Amygdala (tissue), 56 donors: ENCODE measurements around the gene EXD3.

Experiments
- DNase-seq, 56 donors: peaks; one replicate each; lab custom pipeline; 2025; lab: John Stamatoyannopoulos, UW

Gene EXD3

DNA sequence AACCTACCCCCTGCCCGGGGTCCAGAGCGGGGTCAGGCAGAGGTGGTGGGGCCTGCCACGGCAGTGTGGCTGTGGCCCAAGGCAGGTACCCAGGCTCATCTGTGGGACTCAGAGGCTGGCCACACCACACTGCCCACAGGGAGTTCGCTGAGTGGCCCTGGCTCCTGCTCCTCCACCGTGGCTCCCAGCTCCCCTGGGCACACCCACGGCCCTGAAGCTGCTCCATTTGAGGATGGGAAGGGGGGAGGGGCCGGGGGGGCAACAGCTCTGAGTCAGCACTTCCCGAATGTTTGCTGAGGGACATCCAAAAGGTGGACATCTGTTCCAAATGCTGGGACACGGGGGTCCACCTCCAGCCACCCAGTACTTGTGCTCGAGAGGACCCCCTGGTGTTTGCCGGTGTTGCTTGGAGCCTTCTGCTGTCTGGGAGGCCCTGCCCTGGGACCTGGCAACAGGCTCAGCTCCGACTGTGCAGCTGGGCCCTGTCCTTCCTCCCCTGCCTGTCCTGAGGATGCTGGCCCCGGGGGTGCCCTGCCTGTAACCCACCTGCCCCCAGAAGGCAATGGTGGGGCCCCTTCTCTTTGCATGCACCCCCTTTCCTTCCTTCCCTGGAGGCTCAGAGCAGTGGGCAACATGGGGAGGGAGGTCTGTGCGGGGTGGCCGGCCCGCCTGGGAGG is 118.4 kb downstream of the EXD3 start:
- DNase-seq = no peak

DNA sequence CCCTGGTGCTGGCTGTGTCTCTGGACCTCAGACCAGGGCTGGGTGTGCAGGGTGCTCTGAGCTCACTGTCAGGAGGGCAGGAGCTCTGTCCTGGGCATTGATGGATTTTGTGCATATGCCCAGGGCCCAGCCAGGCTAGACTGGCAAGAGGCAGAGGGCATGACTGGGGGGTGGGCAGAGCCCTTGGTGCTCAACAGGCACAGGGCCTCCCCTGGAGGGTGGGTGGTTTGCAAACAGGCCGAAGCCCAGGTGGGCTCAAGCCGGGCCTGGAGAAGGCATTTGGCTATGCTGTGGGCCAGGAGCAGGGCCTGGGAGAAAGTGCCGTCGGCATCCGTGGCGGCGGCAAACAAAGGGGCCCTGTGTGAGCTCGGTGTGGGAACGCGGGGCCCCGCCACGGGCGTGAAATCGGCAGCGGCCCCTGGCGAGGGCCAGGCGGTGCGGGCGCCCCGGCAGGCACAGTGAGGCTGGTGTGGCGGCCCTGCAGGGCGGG is 119.0 kb downstream of the EXD3 start:
- DNase-seq = peak in 7 of 56 donors; percentile 20 to 64 (median 53)

DNA sequence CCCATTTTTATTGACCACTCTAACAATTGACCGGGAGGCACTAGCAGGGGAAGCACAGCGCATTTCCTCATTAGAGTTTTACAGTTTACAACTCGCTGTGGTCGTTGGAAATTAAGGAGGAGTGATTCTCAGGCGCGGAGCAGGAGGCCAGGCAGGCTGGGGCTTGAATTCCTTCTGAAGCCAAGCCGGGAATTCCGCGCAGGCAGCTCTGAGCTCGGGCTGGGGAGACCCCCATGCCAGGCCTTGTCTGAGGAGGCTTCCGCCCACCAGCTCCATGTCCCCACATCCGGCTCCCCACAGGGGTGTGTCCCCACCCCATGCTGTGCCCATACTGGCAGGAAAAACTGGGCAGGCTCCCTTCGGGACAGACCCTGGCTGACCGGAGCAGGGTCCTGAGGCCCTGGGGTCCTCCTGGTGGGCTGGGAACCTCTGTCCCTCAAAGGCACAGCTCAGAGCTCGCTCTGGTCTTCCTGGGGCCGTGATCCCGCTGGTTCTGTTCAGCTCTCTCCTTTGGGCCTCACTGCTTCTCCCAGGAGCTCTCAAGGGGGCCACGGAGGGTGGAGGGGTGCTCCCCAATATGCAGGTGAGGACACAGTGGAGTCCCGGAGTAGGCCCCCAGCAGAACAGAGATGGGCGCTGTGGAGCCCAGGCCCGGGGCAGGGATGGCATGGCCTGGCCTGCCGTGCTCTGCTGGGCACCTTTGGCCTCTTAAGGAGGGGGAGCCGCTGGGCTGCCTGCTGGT is 119.6 kb downstream of the EXD3 start:
- no peak for DNase-seq

DNA sequence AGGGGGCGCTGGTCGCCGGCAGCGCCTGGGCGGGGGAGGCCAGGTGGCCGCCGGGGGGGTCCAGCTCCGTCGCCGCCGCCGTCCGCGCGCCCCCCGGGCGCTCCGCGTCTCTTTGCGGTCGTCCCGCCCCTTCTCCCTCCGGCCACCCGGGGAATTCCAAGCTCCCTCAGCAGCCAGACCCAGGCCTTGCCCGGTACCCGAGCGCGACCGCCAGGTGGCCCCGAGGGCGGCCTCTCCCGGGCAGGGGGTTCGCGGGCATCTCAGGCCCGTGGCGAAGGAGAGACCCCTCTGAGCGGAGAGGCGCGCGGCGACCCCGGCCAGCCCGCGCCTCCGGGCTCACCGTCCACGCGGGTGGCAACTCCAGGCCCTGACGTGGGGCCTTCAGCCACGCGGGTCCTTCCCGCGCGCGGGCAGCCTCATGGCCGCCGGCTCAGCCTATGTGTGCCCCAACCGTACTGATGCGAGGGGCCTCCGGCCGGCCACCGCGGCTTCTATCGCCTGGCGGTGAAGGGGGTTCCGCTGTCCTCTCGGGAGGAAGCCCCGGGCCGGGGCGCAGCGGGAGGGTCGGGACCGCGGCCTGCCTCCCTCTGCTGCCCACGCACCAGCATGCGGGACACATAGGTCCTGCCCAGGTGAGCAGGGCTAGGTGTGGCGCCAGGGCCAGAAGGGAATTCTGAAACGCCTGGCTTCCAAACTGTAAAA is 120.4 kb downstream of the EXD3 start:
- no peak for DNase-seq

DNA sequence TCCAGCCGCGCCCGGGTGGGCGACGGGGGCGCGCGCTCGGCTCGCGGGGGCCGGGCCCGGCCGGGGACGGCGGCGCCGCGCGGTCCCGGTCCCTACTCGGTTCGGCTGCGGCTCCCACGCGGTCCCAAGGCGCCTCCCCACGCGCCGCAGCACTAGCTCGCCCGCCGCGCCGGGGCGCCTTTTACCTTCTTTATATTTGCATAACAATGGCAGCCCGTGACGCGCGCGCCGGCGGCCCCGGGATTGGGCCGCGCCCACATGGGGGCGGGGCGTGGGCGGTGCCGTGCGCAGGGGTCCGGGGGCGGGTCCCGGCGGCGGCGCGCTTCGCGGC is 120.9 kb downstream of the EXD3 start, which contains the start of gene NRARP:
Gene NRARP (minus strand): TSS at position 154 of the 331 bp plus-strand sequence. CDS start 343 bp downstream, outside the sequence.
- DNase-seq = peak in 55 of 56 donors; percentile 34 to 93 (median 73)

DNA sequence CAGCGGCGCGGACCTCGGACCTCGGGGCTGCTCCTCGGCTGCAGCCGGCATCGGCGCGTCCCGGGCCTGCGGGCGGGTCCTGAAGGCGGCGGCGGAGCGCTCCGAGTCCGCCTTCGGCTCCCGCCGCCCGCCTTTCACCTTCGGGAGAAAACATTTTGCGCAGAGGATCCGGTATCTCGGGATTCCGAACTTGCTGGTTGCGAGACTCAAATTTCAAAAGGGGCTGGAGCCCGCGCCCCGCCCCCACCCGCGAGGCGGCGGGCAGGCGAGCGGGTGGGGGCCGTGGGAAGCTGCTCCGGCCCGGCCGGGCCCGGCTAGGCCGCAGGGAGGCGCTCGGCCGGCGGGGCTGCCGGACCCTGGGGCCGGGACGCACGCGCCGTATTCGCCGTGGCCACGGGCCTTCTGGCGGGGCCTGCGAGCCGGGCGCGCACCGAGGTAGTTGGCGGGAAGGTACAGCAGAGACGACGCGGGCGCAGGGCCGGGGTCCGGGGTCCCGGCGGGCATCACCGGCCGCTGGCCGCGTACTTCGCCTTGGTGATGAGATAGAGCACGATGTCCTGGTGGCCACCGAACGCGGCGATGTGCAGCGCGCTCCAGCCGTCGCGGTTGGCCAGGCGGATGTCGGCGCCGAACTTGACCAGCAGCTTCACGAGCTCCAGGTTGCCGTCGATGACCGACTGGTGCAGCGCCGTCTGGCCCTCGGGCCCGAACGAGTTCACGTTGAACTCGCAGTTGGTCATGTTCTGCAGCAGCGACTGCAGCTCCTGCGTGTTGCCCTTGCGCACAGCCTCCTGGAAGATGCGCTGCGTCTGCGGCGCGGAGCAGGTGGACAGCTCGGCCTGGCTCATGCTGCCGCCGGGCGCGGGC is 121.6 kb downstream of the EXD3 start:
- peak in 2 of 56 donors; percentile 42 to 43 for DNase-seq

DNA sequence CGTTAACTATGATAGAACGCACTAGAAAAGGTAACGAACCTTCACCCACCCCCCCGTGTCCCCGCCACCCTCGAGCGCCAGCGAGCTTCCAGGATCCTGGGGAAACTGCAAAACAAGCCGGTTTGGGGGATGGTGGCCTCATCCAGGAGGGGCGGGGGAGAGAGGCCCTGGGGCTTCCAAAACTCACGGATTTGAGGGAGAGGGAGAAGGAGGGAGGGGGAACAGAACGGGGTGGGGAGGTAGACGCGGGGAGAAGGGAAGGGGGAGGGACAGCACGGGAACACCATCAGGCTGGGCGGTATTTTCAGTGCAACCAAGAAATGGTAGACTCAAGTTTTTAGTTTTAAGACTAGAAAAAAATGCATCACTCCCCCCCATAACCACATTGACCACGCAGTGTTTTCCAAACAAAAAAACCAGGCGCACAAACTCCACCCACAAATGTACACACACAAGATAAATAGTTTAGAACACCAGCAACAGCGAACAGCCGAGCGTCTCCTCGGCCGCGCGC is 122.3 kb downstream of the EXD3 start:
- peak in 1 of 56 donors; percentile 34 for DNase-seq

DNA sequence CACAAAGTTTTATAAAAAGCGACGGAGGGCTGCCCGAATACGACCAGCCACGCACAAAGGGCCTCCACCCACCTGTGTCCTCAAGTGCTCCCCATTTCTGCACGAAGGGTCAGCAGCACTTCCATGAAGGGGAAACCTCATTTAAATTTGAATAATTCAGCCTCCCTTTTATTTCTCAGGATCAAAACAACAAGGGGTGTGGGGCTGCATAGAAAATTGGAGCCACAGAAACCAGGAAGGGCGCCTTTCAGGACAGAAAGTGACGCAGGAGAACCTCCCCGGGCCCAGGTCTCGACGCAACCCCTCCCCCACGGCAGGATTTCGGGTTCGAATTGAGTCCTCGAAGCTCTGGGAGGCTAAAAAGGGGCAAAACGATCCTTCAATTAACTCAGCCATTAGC is 123.0 kb downstream of the EXD3 start:
- DNase-seq = peak in 11 of 56 donors; percentile 36 to 81 (median 54)

DNA sequence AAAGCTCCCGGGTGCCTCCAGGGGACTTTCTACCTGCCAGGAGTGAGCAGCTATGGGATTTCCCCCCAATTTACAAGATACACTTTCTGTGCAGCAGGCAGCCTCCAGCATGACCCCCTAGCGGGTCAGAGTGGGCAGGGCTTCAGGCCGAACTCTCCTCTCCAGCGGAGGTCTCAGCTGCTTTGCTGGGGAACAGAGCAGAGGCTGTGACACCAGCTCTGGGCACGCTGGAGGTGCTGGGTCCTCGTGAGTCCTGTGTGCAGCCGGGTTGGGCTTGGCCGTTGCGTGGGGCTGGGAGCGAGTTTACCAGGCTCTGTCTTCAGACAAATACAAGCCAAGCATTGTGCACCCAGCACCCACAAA is 123.8 kb downstream of the EXD3 start:
- DNase-seq = no peak

DNA sequence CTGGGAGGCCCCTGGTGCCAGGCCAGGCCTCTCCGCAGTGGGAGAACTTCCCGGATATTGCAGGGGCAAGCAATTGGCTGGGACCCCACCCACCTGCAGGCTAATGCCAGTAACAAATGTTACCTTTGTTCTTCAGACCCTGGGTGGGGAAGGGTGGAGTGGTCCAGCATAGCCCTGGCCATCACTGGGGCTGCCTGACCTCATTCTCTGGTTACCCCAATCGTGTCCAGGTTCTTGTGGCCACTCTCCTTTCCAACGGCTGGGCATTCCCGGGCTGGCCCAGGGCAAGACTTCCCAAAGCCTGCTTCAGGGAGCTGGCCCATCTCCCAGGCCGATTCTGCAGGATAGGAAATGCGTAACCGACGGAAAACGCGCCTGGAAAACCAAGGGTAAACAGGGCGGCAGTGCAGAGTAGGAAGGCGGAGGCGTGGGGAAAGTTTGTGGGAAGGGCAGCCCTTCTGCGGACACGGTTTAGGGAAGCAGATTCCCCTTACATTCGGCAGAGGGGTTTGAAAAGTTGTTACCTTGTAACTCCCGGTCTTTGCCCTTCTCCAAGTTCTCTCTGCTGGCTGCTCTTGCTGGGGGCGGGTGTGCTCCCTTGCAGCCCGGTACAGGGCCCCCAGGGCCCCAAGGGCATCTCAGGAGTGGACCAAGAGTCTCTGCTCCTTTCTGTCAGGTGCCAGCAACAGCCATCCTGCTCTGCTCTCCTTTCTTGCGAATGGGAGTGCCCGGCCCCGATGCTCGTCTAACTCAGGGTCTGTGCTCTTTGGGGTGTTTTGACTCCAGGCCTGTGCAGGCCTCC is 124.4 kb downstream of the EXD3 start:
- DNase-seq = peak in 13 of 56 donors; percentile 21 to 73 (median 45)

DNA sequence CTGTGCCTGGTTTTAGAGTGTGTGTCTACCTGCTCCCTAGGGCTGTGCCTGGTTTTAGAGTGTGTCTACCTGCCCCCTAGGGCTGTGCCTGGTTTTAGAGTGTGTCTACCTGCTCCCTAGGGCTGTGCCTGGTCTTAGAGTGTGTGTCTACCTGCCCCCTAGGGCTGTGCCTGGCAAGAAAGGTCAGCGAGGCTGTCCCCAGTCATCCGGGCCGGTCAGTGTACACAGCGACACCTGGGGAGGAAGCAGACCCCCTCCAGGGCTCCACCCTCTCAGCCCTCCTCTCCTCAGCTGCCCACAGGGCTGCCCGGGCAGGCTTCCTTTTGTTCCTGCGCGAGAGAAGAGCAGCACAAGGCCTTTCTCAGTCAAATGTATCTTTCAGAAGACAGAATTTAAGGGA is 125.0 kb downstream of the EXD3 start:
- no peak for DNase-seq

DNA sequence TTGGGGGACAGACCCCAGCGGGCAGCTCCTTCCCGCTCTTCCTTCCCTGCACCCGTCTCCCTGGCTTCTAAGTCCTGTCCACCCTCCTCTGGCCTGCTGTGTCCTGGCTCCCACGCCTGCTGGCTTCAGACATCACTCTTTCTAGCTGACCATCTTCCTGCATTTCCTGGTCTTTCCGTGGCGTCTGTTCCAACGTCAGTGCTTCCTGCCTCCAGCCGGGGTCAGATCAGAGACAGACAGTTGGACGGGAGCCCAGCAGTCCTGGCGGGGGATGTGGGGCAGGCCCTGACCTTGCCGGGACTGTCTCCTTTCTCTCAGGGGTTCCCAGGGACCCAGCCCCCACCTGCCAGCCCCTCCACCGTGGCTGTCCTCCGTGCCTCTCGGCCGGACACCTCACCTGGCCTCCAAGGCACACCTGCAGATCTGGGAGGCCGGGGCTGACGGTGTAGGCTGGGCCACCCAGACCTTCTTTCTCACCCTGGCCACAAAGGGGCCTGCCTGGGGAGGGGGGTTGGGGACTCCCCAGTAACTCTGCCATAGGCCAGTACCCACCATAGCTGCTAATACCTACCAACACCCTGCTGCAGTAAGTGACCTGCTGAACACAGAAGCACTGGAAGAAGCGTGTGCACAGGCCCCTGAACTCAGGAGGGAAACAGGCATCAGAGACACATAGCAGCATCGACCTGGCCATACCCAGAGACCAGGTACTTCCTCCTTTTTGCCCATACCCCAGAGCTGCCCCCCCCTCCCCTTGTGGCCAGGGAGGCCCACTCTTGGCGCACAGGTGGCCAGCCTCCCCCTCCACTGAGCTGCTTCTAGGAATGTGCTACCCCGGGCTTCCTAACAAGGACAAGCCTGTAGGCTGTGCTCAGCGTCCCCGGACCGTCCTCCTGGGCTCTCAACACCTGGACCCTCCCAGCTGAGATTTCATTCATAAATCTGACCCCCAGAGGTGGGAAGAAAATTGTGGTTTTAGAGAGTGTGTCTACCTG is 126.0 kb downstream of the EXD3 start:
- DNase-seq = peak in 1 of 56 donors; percentile 35

DNA sequence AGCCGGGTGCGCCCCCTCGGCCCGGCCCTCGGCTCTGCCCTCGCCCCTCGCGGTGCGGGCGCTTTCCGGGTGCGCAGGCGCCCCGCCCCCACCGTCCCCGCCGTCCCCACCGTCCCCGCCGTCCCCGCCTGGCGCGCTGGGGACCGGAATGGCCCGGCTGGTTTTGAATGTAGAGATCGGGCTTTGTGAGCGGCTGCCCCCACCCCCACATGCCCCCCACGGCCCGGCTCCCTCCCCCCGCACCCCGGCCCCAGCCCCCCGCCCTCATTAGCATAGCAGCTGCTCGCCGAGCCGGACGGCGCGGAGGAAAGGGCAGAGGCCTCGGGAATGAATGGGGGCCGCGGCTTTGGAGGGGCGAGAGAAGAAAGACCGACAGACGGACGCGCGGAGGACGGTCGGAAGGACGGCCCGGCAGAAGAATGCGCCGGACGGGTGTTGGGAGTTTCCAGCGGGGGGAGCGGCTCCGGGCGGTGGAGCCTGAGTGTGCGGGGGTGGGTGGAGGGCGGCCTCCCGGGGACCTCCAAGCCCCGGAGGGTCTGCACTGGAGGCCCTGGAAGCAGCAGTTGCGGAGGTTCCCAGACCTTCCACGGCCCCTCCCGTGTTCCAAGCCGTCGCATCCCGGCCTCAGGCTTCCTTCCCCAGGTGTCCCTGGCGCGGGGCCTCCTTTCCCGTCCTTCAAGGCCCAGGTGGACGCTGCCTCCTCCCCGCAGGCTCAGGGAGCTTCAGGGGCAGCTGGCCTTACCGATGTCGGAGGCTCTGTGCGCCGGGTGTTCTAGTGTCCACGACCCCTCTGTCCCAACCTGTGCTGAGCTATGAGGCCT is 126.9 kb downstream of the EXD3 start:
- DNase-seq = no peak

DNA sequence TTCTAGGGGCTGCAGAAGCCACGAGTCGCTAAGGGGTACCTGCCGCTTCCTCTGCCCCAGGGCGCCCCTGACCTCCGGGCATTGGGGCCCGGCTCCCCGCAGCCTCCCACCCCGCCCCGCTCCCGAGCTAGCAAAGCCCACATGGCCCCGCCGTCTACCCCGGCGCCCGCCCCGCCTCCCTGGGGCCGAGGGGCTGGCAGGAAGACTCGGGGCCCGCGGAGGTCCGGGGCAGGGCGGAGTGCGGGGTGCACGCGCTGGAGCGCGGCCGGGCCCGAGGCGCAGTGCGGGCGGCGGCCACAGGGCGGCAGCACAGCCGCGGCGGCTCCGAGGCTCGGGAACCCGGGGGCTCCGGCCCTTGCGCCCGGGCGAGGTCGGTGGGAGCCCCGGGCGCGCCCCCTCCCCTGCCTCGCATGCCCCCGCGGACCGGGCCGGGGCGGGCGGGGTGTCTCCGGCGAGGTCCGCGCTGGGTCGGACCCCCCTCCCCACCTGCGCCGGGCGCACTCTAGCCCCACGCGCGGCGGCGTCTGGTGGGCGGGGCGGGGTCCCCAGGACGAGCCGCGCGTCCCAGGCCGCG is 127.6 kb downstream of the EXD3 start:
- no peak for DNase-seq

DNA sequence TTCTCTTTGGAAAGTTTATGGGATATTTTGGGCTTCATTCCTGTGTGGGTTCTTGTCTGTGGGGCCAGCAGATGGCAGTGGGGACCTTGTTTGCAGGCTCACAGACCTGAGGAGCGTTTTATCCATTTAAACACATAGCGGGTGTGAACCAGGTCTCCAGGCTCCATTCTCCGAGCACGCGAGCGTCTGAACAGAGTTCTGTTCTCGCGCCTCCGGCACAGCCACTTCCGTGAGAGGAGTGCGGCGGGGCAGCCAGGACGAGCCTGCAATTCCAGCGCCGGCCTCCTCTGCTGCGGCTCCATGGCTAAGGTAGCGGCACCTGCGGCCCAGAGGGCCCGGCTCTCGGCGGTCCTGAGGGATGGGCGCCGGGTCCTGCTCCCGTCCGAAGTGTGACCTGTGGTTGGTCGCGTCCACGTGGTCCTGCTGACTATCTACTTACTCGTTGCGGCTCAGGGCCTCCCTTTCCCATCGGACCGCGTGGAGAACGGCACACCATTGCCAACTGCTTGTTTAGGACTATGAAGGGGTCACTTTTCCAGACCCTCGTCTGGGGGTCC is 128.2 kb downstream of the EXD3 start:
- DNase-seq = no peak

DNA sequence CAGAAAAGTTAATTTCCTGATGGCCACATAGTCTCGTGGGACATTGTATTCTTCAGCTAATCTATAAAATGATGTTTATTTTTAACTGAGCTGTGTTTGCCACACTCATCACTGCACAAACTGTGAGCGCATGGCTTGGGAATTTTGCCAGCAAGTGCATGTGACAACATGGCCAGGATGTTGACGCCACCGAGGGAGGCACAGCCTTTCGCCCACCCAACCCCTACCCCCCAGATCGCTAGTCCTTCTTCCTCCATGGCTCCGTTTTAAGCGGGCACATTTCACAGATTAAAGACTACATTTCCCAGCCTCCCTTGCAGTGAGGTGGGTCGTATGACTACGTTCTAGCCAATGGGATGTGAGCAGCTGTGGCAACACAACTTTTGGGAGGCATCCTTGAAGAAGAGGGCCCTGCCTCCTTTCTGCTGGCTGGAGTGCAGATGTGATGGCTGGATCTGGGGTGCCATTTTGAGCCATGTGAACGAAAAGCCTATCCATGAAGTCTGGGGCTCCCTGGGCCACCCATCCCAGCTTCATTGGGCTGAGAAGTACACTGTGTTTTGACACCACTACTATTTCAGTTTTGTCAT is 128.8 kb downstream of the EXD3 start:
- DNase-seq = no peak
